Uterus (tissue), 4 donors: ENCODE results near the gene BABAM2. TPM values are rescaled to one million over a fixed set of nuclear protein-coding genes. Genes with fewer than 3 reads are reported as not detected.

Experiments used
- DNase-seq, 2 donors: peaks; one replicate each; pipeline ENCODE4 v3.0.0-alpha.2; 2019 to 2020
- H3K27ac ChIP-seq, 2 donors: fragments of 200-600 bp; sonication (generic); 1 replicate in 1 of 2; 2 replicates in 1 of 2; pipeline ENCODE4 v1.5.1; 2016 to 2018
- H3K27me3 ChIP-seq, 2 donors: fragments of 200-600 bp; sonication (generic); one replicate each; pipeline ENCODE4 v1.5.1; 2018 to 2019; ENCODE audit warnings: control low read depth in 1 of 2
- H3K36me3 ChIP-seq, 2 donors: fragments of 200-600 bp; sonication (generic); one replicate each; pipeline ENCODE4 v1.5.1; 2019; ENCODE audit warnings: control low read depth in 1 of 2
- H3K4me1 ChIP-seq, 2 donors: fragments of 200-600 bp; sonication (generic); one replicate each; pipeline ENCODE4 v1.5.1; 2018 to 2019; ENCODE audit warnings: control low read depth in 1 of 2
- H3K4me3 ChIP-seq, 2 donors: fragments of 200-600 bp; sonication (generic); 1 replicate in 1 of 2; 2 replicates in 1 of 2; pipeline ENCODE4 v1.5.1; 2018 to 2019; ENCODE audit warnings: mild to moderate bottlenecking in 1 of 2
- H3K9me3 ChIP-seq, 2 donors: fragments of 200-600 bp; sonication (generic); one replicate each; pipeline ENCODE4 v1.5.1; 2019; ENCODE audit warnings: control low read depth in 1 of 2
- CTCF ChIP-seq, 4 experiments: fragments of 200-600 bp in 2 of 4; fragments of 450-650 bp in 2 of 4; sonication (generic) in 2 of 4; IDR thresholded peaks; one replicate each; pipeline ENCODE4 v1.5.1; 2016 to 2019; ENCODE audit warnings: antibody characterized with exemption in 4 of 4, mild to moderate bottlenecking in 2 of 4, moderate library complexity in 1 of 4
- POLR2A ChIP-seq, 2 donors: fragments of 450-650 bp; IDR thresholded peaks; one replicate each; pipeline ENCODE4 v1.6.1; 2016; ENCODE audit warnings: antibody characterized with exemption in 2 of 2, mild to moderate bottlenecking in 1 of 2, moderate library complexity in 1 of 2
- intact Hi-C: fragments of 100-400 bp; cut with DNase I; formaldehyde crosslinking; loops from one replicate; pipeline ENCODE4 v1.15.1; 2023; ENCODE audit warnings: low total_unique reads
- total RNA-seq, 4 donors: library from RNA; depleted of rRNA in 3 of 4; stranded (reverse); fragments of >200 nt in 3 of 4; gene quantifications; one replicate each; pipeline versions ENCODE4 v1.1.0 to v1.2.4, GENCODE V29; 2014 to 2023
- donor health status: DM: yes; HTN: yes; CAD: no.

Gene BABAM2
- total RNA-seq, 4 donors from 2014 or later, result 24.1 to 62.1 (median 32.5) TPM

GRCh38 chr2:28344756-28345373 lies 454.3 kb downstream of the BABAM2 start:
- intact Hi-C loops, result no loop called here
- peaks cover 0 to 4% of the 10 kb centered on the region in 2 donors for H3K4me1 ChIP-seq
- H3K27ac ChIP-seq, result no peak overlapping the region
- no peaks in the 10 kb centered on the region for H3K36me3 ChIP-seq
- DNase-seq, result no peak
- no peaks in the 10 kb centered on the region for H3K27me3 ChIP-seq
- TF ChIP-seq CTCF (IDR thresholded peaks at IDR 0.05), result no peak
- no peak for TF ChIP-seq POLR2A (IDR thresholded peaks at IDR 0.05)
- H3K4me3 ChIP-seq, result no peak overlapping the region
- no peaks in the 10 kb centered on the region for H3K9me3 ChIP-seq

- DNase-seq, result no peak
- Histone ChIP-seq H3K27ac (no peak overlapping the region), H3K4me1 (peaks cover 0 to 4% of the 10 kb centered on the region in 2 donors), H3K9me3 (no peaks in the 10 kb centered on the region), H3K27me3 (no peaks in the 10 kb centered on the region), H3K36me3 (no peaks in the 10 kb centered on the region), H3K4me3 (no peak overlapping the region)
- intact Hi-C loops, result no loop called here
- TF ChIP-seq CTCF (IDR thresholded peaks at IDR 0.05) (no peak), POLR2A (IDR thresholded peaks at IDR 0.05) (no peak)
Measured at GRCh38 chr2:28345619-28346018, 455.1 kb downstream of the BABAM2 start.

GRCh38 chr2:28346587-28346986 lies 456.1 kb downstream of the BABAM2 start:
- DNase-seq, result no peak
- peaks cover 0 to 4% of the 10 kb centered on the region in 2 donors for H3K4me1 ChIP-seq
- TF ChIP-seq POLR2A (IDR thresholded peaks at IDR 0.05) (no peak), CTCF (IDR thresholded peaks at IDR 0.05) (no peak)
- intact Hi-C loops, result no loop called here
- no peak overlapping the region for H3K4me3 ChIP-seq
- H3K27ac ChIP-seq, result no peak overlapping the region
- H3K27me3 ChIP-seq, result no peaks in the 10 kb centered on the region
- H3K9me3 ChIP-seq, result no peaks in the 10 kb centered on the region
- H3K36me3 ChIP-seq, result no peaks in the 10 kb centered on the region

- Histone ChIP-seq H3K4me1 (peaks cover 0 to 4% of the 10 kb centered on the region in 2 donors), H3K27me3 (no peaks in the 10 kb centered on the region), H3K9me3 (no peaks in the 10 kb centered on the region), H3K4me3 (no peak overlapping the region), H3K36me3 (no peaks in the 10 kb centered on the region), H3K27ac (no peak overlapping the region)
- no peak for TF ChIP-seq CTCF (IDR thresholded peaks at IDR 0.05)
- no peak for TF ChIP-seq POLR2A (IDR thresholded peaks at IDR 0.05)
- DNase-seq, result no peak
- intact Hi-C loops, result no loop called here
Measured at GRCh38 chr2:28347193-28347592, 456.7 kb downstream of the BABAM2 start.

- intact Hi-C loops, result no loop called here
- H3K4me3 ChIP-seq, result no peak overlapping the region
- no peak overlapping the region for H3K27ac ChIP-seq
- TF ChIP-seq CTCF (IDR thresholded peaks at IDR 0.05) (no peak), POLR2A (IDR thresholded peaks at IDR 0.05) (no peak)
- H3K36me3 ChIP-seq, result no peaks in the 10 kb centered on the region
- peaks cover 0 to 4% of the 10 kb centered on the region in 2 donors for H3K4me1 ChIP-seq
- no peak for DNase-seq
- H3K27me3 ChIP-seq, result no peaks in the 10 kb centered on the region
- H3K9me3 ChIP-seq, result no peaks in the 10 kb centered on the region
Measured at GRCh38 chr2:28347596-28347995, 457.1 kb downstream of the BABAM2 start.
